Body of pancreas (tissue), 4 donors: Measurements from ENCODE around the gene TUBGCP6. TPM values are rescaled to one million over a fixed set of nuclear protein-coding genes. Genes with fewer than 3 reads are reported as not detected.

ENCODE experiments used
- ATAC-seq: fragments of 150-250 bp; one replicate; pipeline ENCODE4 v1.9.1; 2016
- DNase-seq, 4 donors: peaks; one replicate each; pipeline ENCODE4 v3.0.0-alpha.2; 2019
- H3K27ac ChIP-seq, 4 donors: fragments of 200-600 bp; sonication (generic); 1 replicate in 3 of 4; 2 replicates in 1 of 4; pipeline versions ENCODE4 v1.5.1 to v1.6.1; 2016 to 2019; ENCODE audit warnings: mild to moderate bottlenecking in 1 of 4, mixed read lengths in 1 of 4, moderate library complexity in 1 of 4
- H3K27me3 ChIP-seq, 2 donors: fragments of 200-600 bp; sonication (generic); one replicate each; pipeline ENCODE4 v1.6.0; 2016; ENCODE audit warnings: mild to moderate bottlenecking in 1 of 2
- H3K36me3 ChIP-seq, 2 donors: fragments of 200-600 bp; sonication (generic); replicated peaks in 1 of 2; 2 replicates each; pipeline ENCODE4 v1.5.1; 2016; ENCODE audit warnings: low read depth in 2 of 2; ENCODE audit not compliant: insufficient read depth in 1 of 2
- H3K4me1 ChIP-seq: fragments of 200-600 bp; sonication (generic); one replicate; pipeline ENCODE4 v1.6.0; 2016
- H3K4me3 ChIP-seq, 2 donors: fragments of 200-600 bp; sonication (generic); 1 replicate in 1 of 2; 2 replicates in 1 of 2; pipeline ENCODE4 v1.5.1; 2016 to 2019
- H3K9me3 ChIP-seq, 3 donors: fragments of 200-600 bp; sonication (generic); 1 replicate in 2 of 3; 2 replicates in 1 of 3; pipeline ENCODE4 v1.5.1; 2016
- CTCF ChIP-seq, 7 experiments: fragments of 450-650 bp in 4 of 7; fragments of 200-600 bp in 3 of 7; sonication (generic) in 3 of 7; IDR thresholded peaks; one replicate each; pipeline ENCODE4 v1.5.1; 2016 to 2019; ENCODE audit warnings: antibody characterized with exemption in 7 of 7
- POLR2A ChIP-seq, 3 donors: fragments of 450-650 bp; IDR thresholded peaks; one replicate each; pipeline ENCODE4 v1.6.1; 2016; ENCODE audit warnings: antibody characterized with exemption in 3 of 3, mild to moderate bottlenecking in 2 of 3
- WGBS, 2 donors: methylation state at CpG; one replicate each; pipeline ENCODE4 v1.1.5; 2017; 5-methylcytosine and 5-hydroxymethylcytosine counted together
- intact Hi-C: fragments of 100-400 bp; cut with DNase I; formaldehyde crosslinking; loops from one replicate; pipeline ENCODE4 v1.15.1; 2023
- total RNA-seq, 2 donors: library from RNA; depleted of rRNA; stranded (reverse); fragments of >200 nt; gene quantifications; one replicate each; pipeline ENCODE4 v1.1.0, GENCODE V29; 2016

TUBGCP6 gene
- total RNA-seq, 2 donors from 2014 or later = 61.2 to 121 TPM

GRCh38 chr22:50186761-50187523, 57.9 kb downstream of the TUBGCP6 start:
- peak overlapping the region; percentile 71 to 77 (median 74) for H3K27ac ChIP-seq
- no peaks in the 10 kb centered on the region for H3K27me3 ChIP-seq
- H3K36me3 ChIP-seq = no peaks in the 10 kb centered on the region
- peak overlapping the region; percentile 67 to 87 for H3K4me3 ChIP-seq
- intact Hi-C loops = no loop called here
- ATAC-seq (no peak), DNase-seq (peak in 1 of 4 donors; percentile 56)
- no peaks in the 10 kb centered on the region for H3K9me3 ChIP-seq
- H3K4me1 ChIP-seq = peaks cover 84% of the 10 kb centered on the region
- TF ChIP-seq POLR2A (IDR thresholded peaks at IDR 0.05) (peak in 2 of 3 donors; percentile 11 to 45), CTCF (IDR thresholded peaks at IDR 0.05) (no peak)
- 27 to 41% methylated on average over 12 to 26 of the region's 26 CpGs for WGBS, 2 donors

GRCh38 chr22:50186181-50186714, 58.6 kb downstream of the TUBGCP6 start:
- Histone ChIP-seq H3K4me1 (peaks cover 77% of the 10 kb centered on the region), H3K36me3 (no peaks in the 10 kb centered on the region), H3K27me3 (no peaks in the 10 kb centered on the region), H3K27ac (peak overlapping the region; percentile 71 to 77 (median 74)), H3K9me3 (no peaks in the 10 kb centered on the region), H3K4me3 (peak overlapping the region; percentile 67 to 87)
- 1% methylated on average over 33 of the region's 47 CpGs; no CpG with 5 or more reads in 1 of the 2 donors for WGBS, 2 donors
- ATAC-seq = no peak
- intact Hi-C loops = no loop called here
- DNase-seq = peak in 1 of 4 donors; percentile 22
- TF ChIP-seq CTCF (IDR thresholded peaks at IDR 0.05) (no peak), POLR2A (IDR thresholded peaks at IDR 0.05) (no peak)

- H3K27me3 ChIP-seq = no peaks in the 10 kb centered on the region
- H3K4me1 ChIP-seq = peaks cover 69% of the 10 kb centered on the region
- peak within 1 kb of the TSS; percentile 71 to 77 (median 74) for H3K27ac ChIP-seq
- DNase-seq (peak; percentile 91 to 94 (median 92)), ATAC-seq (peak; percentile 82)
- TF ChIP-seq CTCF (IDR thresholded peaks at IDR 0.05) = no peak
- TF ChIP-seq POLR2A (IDR thresholded peaks at IDR 0.05) = no peak
- no peaks in the 10 kb centered on the region for H3K36me3 ChIP-seq
- no peaks in the 10 kb centered on the region for H3K9me3 ChIP-seq
- intact Hi-C loops = no loop called here
- 3% methylated on average over 53 of the region's 90 CpGs; no CpG with 5 or more reads in 1 of the 2 donors for WGBS, 2 donors
- H3K4me3 ChIP-seq = peak within 1 kb of the TSS; percentile 67 to 87
Observed at GRCh38 chr22:50185375-50186087, 59.3 kb downstream of the TUBGCP6 start, which contains the start of gene TRABD. TRABD (plus strand) TSS chr22:50185913; CDS start chr22:50193061, 7,148 bp downstream.

- H3K27ac ChIP-seq = peak overlapping the region in 3 of 4 donors; percentile 25 to 75 (median 68)
- H3K4me1 ChIP-seq = peaks cover 64% of the 10 kb centered on the region
- intact Hi-C loops = no loop called here
- WGBS, 2 donors = 34% methylated on average over 61 of the region's 63 CpGs; no CpG with 5 or more reads in 1 of the 2 donors
- ATAC-seq = no peak
- no peaks in the 10 kb centered on the region for H3K27me3 ChIP-seq
- H3K4me3 ChIP-seq = no peak overlapping the region
- no peak for TF ChIP-seq POLR2A (IDR thresholded peaks at IDR 0.05)
- no peak for TF ChIP-seq CTCF (IDR thresholded peaks at IDR 0.05)
- H3K36me3 ChIP-seq = no peaks in the 10 kb centered on the region
- DNase-seq = peak in 1 of 4 donors; percentile 25
- H3K9me3 ChIP-seq = no peaks in the 10 kb centered on the region
Observed at GRCh38 chr22:50184902-50185374, 59.9 kb downstream of the TUBGCP6 start.
